Measurements from ENCODE around the gene SLC8B1. TPM values are rescaled to one million over a fixed set of nuclear protein-coding genes. Genes with fewer than 3 reads are reported as not detected.

The SLC8B1 gene
- total and polyA plus RNA-seq, 9 donors, result 36.9 to 117 (median 76.2) TPM

DNA sequence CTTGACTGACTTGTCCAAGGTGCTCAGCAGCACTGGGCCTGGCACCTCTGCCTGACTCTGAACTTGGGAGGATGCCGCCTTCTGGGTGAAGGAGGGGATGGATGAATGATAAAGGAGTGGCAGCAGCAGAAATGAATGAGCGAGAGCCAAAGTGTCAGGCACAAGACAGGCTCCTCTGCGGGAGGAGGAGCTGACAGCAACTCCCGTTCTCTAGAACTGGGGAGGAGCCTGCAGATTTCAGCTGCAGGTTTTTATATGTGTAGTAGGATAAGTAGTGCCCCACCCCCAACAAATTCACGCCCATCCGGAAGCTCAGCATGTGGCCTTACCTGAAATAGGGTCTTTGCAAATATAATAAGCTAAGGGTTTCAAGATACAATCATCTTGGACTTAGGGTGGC lies 33.1 kb downstream of the SLC8B1 start:
- intact Hi-C loops (cut with DNase I), result loop anchor here in 1 of 4 donors (10.0 kb wide), 1 partner anchor 123 kb away; the partner anchor contains the start of gene SDSL
- Histone ChIP-seq H3K4me3 (no peak overlapping the region), H3K36me3 (no peaks in the 10 kb centered on the region), H3K27me3 (no peaks in the 10 kb centered on the region), H3K4me1 (ENCODE audit: insufficient read depth) (peaks cover 22% of the 10 kb centered on the region), H3K27ac (no peak overlapping the region), H3K9me3 (no peaks in the 10 kb centered on the region)
- DNase-seq, result no peak
- 87 to 92% (median 90%) methylated on average over 6 of the region's 6 CpGs for WGBS, 3 donors
- TF ChIP-seq EP300 (IDR thresholded peaks at IDR 0.05), result no peak
- TF ChIP-seq, protein P1, sequence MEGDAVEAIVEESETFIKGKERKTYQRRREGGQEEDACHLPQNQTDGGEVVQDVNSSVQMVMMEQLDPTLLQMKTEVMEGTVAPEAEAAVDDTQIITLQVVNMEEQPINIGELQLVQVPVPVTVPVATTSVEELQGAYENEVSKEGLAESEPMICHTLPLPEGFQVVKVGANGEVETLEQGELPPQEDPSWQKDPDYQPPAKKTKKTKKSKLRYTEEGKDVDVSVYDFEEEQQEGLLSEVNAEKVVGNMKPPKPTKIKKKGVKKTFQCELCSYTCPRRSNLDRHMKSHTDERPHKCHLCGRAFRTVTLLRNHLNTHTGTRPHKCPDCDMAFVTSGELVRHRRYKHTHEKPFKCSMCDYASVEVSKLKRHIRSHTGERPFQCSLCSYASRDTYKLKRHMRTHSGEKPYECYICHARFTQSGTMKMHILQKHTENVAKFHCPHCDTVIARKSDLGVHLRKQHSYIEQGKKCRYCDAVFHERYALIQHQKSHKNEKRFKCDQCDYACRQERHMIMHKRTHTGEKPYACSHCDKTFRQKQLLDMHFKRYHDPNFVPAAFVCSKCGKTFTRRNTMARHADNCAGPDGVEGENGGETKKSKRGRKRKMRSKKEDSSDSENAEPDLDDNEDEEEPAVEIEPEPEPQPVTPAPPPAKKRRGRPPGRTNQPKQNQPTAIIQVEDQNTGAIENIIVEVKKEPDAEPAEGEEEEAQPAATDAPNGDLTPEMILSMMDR (IDR thresholded peaks at IDR 0.05), result no peak
- no peak for TF ChIP-seq POLR2A (IDR thresholded peaks at IDR 0.05)

DNA sequence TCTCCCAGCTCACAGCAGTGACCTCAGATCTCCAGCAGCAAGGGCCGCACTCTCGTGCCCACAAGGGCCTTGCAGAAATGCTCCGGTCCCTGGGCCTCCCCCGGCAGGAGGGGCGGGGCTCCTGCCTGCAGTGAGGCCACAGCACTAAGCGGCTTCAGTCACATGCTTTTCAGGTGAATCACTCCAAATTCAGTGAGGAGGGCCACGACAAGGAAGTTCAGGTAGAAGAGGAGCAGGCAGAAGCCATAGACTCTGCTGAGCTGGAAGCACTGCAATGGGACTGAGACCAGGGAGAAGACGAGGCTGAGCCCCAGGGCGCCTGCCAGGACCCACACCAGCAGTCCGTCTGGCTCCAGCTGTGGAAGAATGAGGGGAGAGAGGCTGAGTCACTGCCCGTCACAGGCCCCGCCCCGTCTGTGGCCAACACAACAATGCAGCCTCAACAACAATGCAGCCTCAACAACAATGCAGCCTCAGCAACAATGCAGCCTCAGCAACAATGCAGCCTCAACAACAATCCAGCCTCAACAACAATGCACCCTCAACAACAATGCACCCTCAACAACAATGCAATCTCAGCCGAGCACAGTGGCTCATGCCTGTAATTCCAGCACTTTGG lies 35.2 kb downstream of the SLC8B1 start:
- Histone ChIP-seq H3K36me3 (no peaks in the 10 kb centered on the region), H3K9me3 (no peaks in the 10 kb centered on the region), H3K27ac (peak overlapping the region in 1 of 2 donors; percentile 42), H3K4me3 (no peak overlapping the region), H3K27me3 (no peaks in the 10 kb centered on the region), H3K4me1 (ENCODE audit: insufficient read depth) (peaks cover 24% of the 10 kb centered on the region)
- TF ChIP-seq EP300 (IDR thresholded peaks at IDR 0.05) (no peak), POLR2A (IDR thresholded peaks at IDR 0.05) (no peak)
- TF ChIP-seq, protein P1 (IDR thresholded peaks at IDR 0.05), result no peak
- WGBS, 3 donors, result 12 to 19% (median 13%) methylated on average over 14 of the region's 14 CpGs
- intact Hi-C loops (cut with DNase I), result loop anchor here in 2 of 4 donors (5.0 to 10.0 kb wide), 2 partner anchors 102 to 125 kb away; partner anchors contain the start of gene SDSL (in 1 of the 2)
- peak; percentile 75 to 83 (median 78) for DNase-seq

DNA sequence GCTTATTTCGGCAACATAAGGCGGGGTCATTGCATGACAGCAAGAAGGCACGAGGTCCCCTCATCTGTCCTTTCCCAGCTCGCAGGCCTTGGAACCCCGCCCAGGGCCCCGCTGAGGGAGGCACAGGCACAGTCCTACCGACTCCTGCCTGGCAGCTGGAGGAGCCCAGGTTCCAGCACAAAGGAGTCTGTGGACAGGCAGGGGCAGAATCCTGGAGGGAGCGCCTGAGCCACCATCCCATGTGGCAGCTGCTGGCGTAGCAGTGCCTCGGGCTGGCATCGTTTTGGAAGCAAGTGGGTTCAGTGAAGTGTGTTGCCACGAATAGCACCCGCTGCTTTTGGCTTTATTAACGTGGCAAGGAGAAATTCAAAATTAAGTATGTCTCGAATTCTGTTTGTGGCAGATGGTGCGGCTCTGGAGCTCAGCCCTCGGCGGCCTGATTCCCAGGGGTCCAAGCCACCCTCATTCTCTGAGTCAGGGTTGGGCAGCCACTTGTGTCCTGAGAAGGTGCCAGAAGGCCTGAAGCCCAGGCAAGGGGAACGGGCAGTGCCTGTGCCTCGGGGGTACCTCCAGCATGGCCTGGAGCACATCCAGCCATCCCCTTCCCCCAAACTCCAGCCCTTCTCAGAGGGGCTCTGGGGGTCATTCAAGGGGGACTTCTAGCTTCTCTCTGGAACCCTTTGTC lies 35.9 kb downstream of the SLC8B1 start:
- WGBS, 3 donors, result 53 to 69% (median 58%) methylated on average over 20 of the region's 20 CpGs
- no peaks in the 10 kb centered on the region for H3K27me3 ChIP-seq
- intact Hi-C loops (cut with DNase I), result loop anchor here in 1 of 4 donors (5.0 kb wide), 1 partner anchor 102 kb away; no protein-coding TSS in a partner anchor
- H3K36me3 ChIP-seq, result no peaks in the 10 kb centered on the region
- peak overlapping the region in 1 of 2 donors; percentile 42 for H3K27ac ChIP-seq
- DNase-seq, result peak; percentile 52 to 68 (median 64)
- H3K4me1 ChIP-seq (ENCODE audit: insufficient read depth), result peaks cover 24% of the 10 kb centered on the region
- H3K9me3 ChIP-seq, result no peaks in the 10 kb centered on the region
- no peak overlapping the region for H3K4me3 ChIP-seq
- no peak for TF ChIP-seq EP300 (IDR thresholded peaks at IDR 0.05)
- TF ChIP-seq, protein P1 (IDR thresholded peaks at IDR 0.05), result no peak
- TF ChIP-seq POLR2A (IDR thresholded peaks at IDR 0.05), result no peak

DNA sequence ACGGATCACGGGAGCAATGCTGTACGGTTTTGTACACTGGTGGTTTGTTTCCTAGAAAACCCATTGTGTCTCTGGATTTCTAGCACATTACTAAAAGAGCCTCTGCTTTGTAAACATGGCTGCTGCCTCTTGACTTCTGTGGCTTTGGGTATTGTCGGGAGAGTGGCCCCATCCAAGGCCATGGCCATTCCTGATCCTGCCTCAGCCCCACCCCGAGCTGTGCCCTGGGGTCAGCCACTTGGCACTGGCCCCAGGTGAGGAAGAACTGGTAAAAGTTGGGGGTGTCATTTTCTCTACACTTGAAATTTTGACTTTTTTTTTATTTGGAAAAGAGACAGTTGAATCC lies 36.5 kb downstream of the SLC8B1 start:
- DNase-seq, result peak in 3 of 5 donors; percentile 43 to 68 (median 55)
- Histone ChIP-seq H3K4me3 (no peak overlapping the region), H3K36me3 (no peaks in the 10 kb centered on the region), H3K4me1 (ENCODE audit: insufficient read depth) (peaks cover 24% of the 10 kb centered on the region), H3K27ac (peak overlapping the region; percentile 4 to 42), H3K27me3 (no peaks in the 10 kb centered on the region), H3K9me3 (no peaks in the 10 kb centered on the region)
- intact Hi-C loops (cut with DNase I), result loop anchor here in 1 of 4 donors (5.0 kb wide), 1 partner anchor 101 kb away; no protein-coding TSS in a partner anchor
- TF ChIP-seq POLR2A (IDR thresholded peaks at IDR 0.05) (no peak), EP300 (IDR thresholded peaks at IDR 0.05) (no peak)
- TF ChIP-seq, protein P1 (IDR thresholded peaks at IDR 0.05), result no peak
- WGBS, 3 donors, result 40 to 52% (median 49%) methylated on average over 5 of the region's 5 CpGs
